Activated CD4-positive, CD25-positive, alpha-beta regulatory T cell treated with anti-CD3 and anti-CD28 coated beads, Interleukin-2, amount 50 U/mL, for 72 hours (primary cell): Measurements from ENCODE around the gene SLC5A11.
"Not testable (repeated sequence)": the region's sequence is repeated elsewhere in the genome, so short reads cannot be mapped to it uniquely, and the experiment has no call there.

Experiments used
- DNase-seq: peaks from one replicate; pipeline ENCODE4 v3.0.0; 2021

SLC5A11 gene

GRCh38 chr16:24845726-24846547 is at the start of gene SLC5A11:
Gene SLC5A11, plus strand, starts transcription at chr16:24845963. Its CDS starts 12,681 bp downstream, at chr16:24858644.
- DNase-seq: no peak

GRCh38 chr16:24800586-24800985 is 45.2 kb upstream of the SLC5A11 start:
- no peak for DNase-seq

- no peak for DNase-seq
These were observed 43.9 kb upstream of the SLC5A11 start for GRCh38 chr16:24801761-24802302.

GRCh38 chr16:24805484-24805883 is 40.3 kb upstream of the SLC5A11 start:
- no peak for DNase-seq

GRCh38 chr16:24807301-24807700 is 38.5 kb upstream of the SLC5A11 start:
- no peak for DNase-seq

GRCh38 chr16:24810951-24811843 is 34.6 kb upstream of the SLC5A11 start:
- DNase-seq: no peak

GRCh38 chr16:24812813-24813212 is 33.0 kb upstream of the SLC5A11 start:
- DNase-seq: not testable (repeated sequence)

GRCh38 chr16:24815021-24815420 is 30.7 kb upstream of the SLC5A11 start:
- DNase-seq: no peak

GRCh38 chr16:24816688-24817087 is 29.1 kb upstream of the SLC5A11 start:
- DNase-seq: no peak

GRCh38 chr16:24819462-24820040 is 26.2 kb upstream of the SLC5A11 start:
- DNase-seq: no peak

GRCh38 chr16:24820522-24820921 is 25.2 kb upstream of the SLC5A11 start:
- no peak for DNase-seq

GRCh38 chr16:24821129-24821528 is 24.6 kb upstream of the SLC5A11 start:
- no peak for DNase-seq

- no peak for DNase-seq
These were observed 23.2 kb upstream of the SLC5A11 start for GRCh38 chr16:24822542-24822941.

GRCh38 chr16:24822974-24823373 is 22.8 kb upstream of the SLC5A11 start:
- DNase-seq: no peak

GRCh38 chr16:24825696-24826095 is 20.1 kb upstream of the SLC5A11 start:
- DNase-seq: no peak

- no peak for DNase-seq
These were observed 19.6 kb upstream of the SLC5A11 start for GRCh38 chr16:24826096-24826690.

GRCh38 chr16:24826817-24827566 is 18.8 kb upstream of the SLC5A11 start:
- no peak for DNase-seq

GRCh38 chr16:24829153-24829552 is 16.6 kb upstream of the SLC5A11 start:
- no peak for DNase-seq

GRCh38 chr16:24833352-24833751 is 12.4 kb upstream of the SLC5A11 start:
- DNase-seq: no peak

- DNase-seq: no peak
These were observed 11.1 kb upstream of the SLC5A11 start for GRCh38 chr16:24834459-24835335.

GRCh38 chr16:24836836-24837235 is 8.9 kb upstream of the SLC5A11 start:
- no peak for DNase-seq
